Measurements from ENCODE around the gene THADA.

The THADA gene

GRCh38 chr2:43400508-43400907 lies 195.3 kb downstream of the THADA start:
- H3K27ac ChIP-seq (ENCODE audit: extremely low read depth, low read depth, low read length) = no peak overlapping the region
- no peaks in the 10 kb centered on the region; the same call in 1 of the 2 replicates for H3K4me1 ChIP-seq (ENCODE audit: control insufficient read depth, insufficient read depth, low read length)
- TF ChIP-seq ZNF114 (tag by site-specific recombination; IDR thresholded peaks at IDR 0.05) = no peak
- TF ChIP-seq ZNF174 (tag by site-specific recombination; IDR thresholded peaks at IDR 0.05) = no peak
- no peak for TF ChIP-seq ZNF701 (tag by site-specific recombination; IDR thresholded peaks at IDR 0.05)
- TF ChIP-seq SP7 (tag by site-specific recombination; IDR thresholded peaks at IDR 0.05) = no peak
- no peak for TF ChIP-seq ZNF449 (tag by site-specific recombination; IDR thresholded peaks at IDR 0.05)
- TF ChIP-seq SCRT2 (tag by site-specific recombination; IDR thresholded peaks at IDR 0.05) = no peak
- no peak for TF ChIP-seq ZFP69B (tag by site-specific recombination; IDR thresholded peaks at IDR 0.05)
- TF ChIP-seq GLI2 (tag by site-specific recombination; IDR thresholded peaks at IDR 0.05; ENCODE audit: borderline replicate concordance, low read depth) = no peak
- no peak for TF ChIP-seq HOXD13 (CRISPR knock-in tag; IDR thresholded peaks at IDR 0.05; ENCODE audit: borderline replicate concordance)
- no peak for TF ChIP-seq ZNF266 (tag by site-specific recombination; IDR thresholded peaks at IDR 0.05; ENCODE audit: low read depth)
- POLR2A ChIA-PET = no interaction called here
- no peaks in the 10 kb centered on the region for H3K9me3 ChIP-seq (ENCODE audit: control insufficient read depth, insufficient read depth, low read depth, low read length)
- no peak overlapping the region for H3K4me3 ChIP-seq (ENCODE audit: low read depth, low read length)
- H3K36me3 ChIP-seq (ENCODE audit: control insufficient read depth in 2 of 2, insufficient read depth in 1 of 2, low read length in 2 of 2) = peaks cover 0 to 10% of the 10 kb centered on the region in 2 experiments
- CTCF ChIA-PET = interaction anchor here (0.9 kb wide), 1 partner anchor 9 kb away, joined by 3 read pairs; no protein-coding TSS in a partner anchor

DNA sequence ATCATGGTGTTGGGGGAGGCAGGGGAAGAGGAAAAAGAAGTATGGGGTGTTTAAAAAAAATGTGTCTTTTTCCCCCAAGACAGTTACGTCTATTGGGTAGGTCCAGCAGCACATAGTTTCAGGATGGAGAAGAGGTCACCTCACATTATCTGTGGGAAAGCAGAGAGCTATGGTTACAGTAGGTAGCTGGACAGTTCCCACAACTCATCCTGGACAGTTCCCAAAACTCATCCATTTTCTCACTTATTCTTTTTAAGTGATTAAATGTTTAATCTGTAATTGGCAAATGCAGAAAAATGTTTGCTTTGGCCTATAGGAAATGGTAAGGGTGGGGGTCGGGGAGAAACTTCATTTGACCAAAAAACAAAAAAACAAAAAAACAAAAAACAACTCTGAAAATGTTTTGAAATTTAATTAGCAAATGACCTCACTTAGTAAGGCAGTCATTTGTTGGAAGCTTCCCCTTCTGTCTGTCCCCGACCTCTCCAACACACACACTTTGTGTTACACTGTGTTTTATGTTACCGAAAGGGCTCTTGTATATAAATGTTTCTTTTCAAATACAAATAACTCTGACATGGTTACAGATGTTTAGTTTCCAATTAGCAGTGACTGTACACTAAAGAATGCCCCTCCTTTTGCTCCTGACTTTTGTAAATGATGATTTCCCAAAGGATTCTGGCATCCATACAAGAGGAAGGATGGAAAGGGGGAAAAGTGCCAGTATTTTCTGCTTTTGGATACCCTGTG lies 196.1 kb downstream of the THADA start:
- H3K36me3 ChIP-seq (ENCODE audit: control insufficient read depth in 2 of 2, insufficient read depth in 1 of 2, low read length in 2 of 2) = peaks cover 0 to 10% of the 10 kb centered on the region in 2 experiments
- H3K4me1 ChIP-seq (ENCODE audit: control insufficient read depth, insufficient read depth, low read length) = no peaks in the 10 kb centered on the region; the same call in 1 of the 2 replicates
- CTCF ChIA-PET = interaction anchor here (0.7 kb wide), 1 partner anchor 13 kb away, joined by 4 read pairs; no protein-coding TSS in a partner anchor
- H3K4me3 ChIP-seq (ENCODE audit: low read depth, low read length) = no peak overlapping the region
- no peaks in the 10 kb centered on the region for H3K9me3 ChIP-seq (ENCODE audit: control insufficient read depth, insufficient read depth, low read depth, low read length)
- no peak overlapping the region for H3K27ac ChIP-seq (ENCODE audit: extremely low read depth, low read depth, low read length)
- POLR2A ChIA-PET = no interaction called here
- TF ChIP-seq ZNF112 (tag by site-specific recombination; IDR thresholded peaks at IDR 0.05) (no peak), REST (tag by site-specific recombination; IDR thresholded peaks at IDR 0.05) (peak; percentile 90), ZNF521 (tag by site-specific recombination; IDR thresholded peaks at IDR 0.05) (no peak)

DNA sequence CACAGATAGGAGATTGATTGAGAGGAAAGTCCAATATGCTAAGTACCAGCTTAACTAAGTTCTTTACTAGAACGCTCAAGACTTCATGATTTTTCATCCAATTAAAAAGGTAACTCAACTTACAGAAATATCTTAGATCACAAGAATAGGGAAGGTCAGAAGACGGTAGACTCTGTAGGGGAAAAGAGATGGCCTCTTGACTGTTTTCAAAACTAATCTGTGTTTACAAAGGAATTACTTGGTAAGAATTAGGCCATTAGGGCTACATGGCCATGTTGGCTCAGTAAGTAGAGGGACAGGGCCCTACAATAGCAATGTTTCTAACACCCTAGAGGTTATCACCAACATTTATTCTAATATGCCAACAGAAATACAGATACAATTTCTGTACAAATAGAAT lies 196.7 kb downstream of the THADA start:
- CTCF ChIA-PET = no interaction called here
- Histone ChIP-seq H3K4me3 (ENCODE audit: low read depth, low read length) (no peak overlapping the region), H3K9me3 (ENCODE audit: control insufficient read depth, insufficient read depth, low read depth, low read length) (no peaks in the 10 kb centered on the region), H3K27ac (ENCODE audit: extremely low read depth, low read depth, low read length) (no peak overlapping the region), H3K36me3 (ENCODE audit: control insufficient read depth in 2 of 2, insufficient read depth in 1 of 2, low read length in 2 of 2) (peaks cover 0 to 10% of the 10 kb centered on the region in 2 experiments), H3K4me1 (ENCODE audit: control insufficient read depth, insufficient read depth, low read length) (no peaks in the 10 kb centered on the region; the same call in 1 of the 2 replicates)
- POLR2A ChIA-PET = no interaction called here
- no peak for TF ChIP-seq ZNF747 (tag by site-specific recombination; IDR thresholded peaks at IDR 0.05)
- TF ChIP-seq ZNF513 (tag by site-specific recombination; IDR thresholded peaks at IDR 0.05) = no peak
- TF ChIP-seq ZNF146 (tag by site-specific recombination; IDR thresholded peaks at IDR 0.05) = no peak
- TF ChIP-seq ZNF366 (tag by site-specific recombination; conservative IDR thresholded peaks at IDR 0.05) = no peak
- TF ChIP-seq, protein P1, sequence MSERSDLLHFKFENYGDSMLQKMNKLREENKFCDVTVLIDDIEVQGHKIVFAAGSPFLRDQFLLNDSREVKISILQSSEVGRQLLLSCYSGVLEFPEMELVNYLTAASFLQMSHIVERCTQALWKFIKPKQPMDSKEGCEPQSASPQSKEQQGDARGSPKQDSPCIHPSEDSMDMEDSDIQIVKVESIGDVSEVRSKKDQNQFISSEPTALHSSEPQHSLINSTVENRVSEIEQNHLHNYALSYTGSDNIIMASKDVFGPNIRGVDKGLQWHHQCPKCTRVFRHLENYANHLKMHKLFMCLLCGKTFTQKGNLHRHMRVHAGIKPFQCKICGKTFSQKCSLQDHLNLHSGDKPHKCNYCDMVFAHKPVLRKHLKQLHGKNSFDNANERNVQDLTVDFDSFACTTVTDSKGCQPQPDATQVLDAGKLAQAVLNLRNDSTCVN (tag by site-specific recombination; optimal IDR thresholded peaks at IDR 0.05) = no peak
- no peak for TF ChIP-seq ZNF785 (tag by site-specific recombination; IDR thresholded peaks at IDR 0.05)
- no peak for TF ChIP-seq ZNF473 (tag by site-specific recombination; IDR thresholded peaks at IDR 0.05)
- no peak for TF ChIP-seq ZNF426 (tag by site-specific recombination; IDR thresholded peaks at IDR 0.05)
- TF ChIP-seq ELK4 (IDR thresholded peaks at IDR 0.05; ENCODE audit: borderline replicate concordance, low read depth, low read length) = no peak
- TF ChIP-seq GFI1B (tag by site-specific recombination; IDR thresholded peaks at IDR 0.05) = no peak

Measured in HEK293 (cell line).